H1 (cell line): ENCODE measurements around the gene MCF2L. TPM values are rescaled to one million over a fixed set of nuclear protein-coding genes. Genes with fewer than 3 reads are reported as not detected.

Source experiments
- CTCF ChIA-PET: fragments of 300-600 bp; sonication (Branson Sonifier 250); formaldehyde crosslinking; loops from one replicate; lab custom pipeline; 2021; ENCODE audit not compliant: partially characterized antibody; lab: Charles Lee
- POLR2A ChIA-PET: fragments of 300-600 bp; sonication (Branson Sonifier 250); formaldehyde crosslinking; loops from one replicate; lab custom pipeline; 2021; ENCODE audit warnings: inconsistent platforms; ENCODE audit not compliant: partially characterized antibody; lab: Charles Lee
- DNase-seq, 2 experiments: peaks; one replicate each; pipeline versions ENCODE4 v3.0.0 to v3.0.0-alpha.2; 2010 to 2022; ENCODE audit warnings: low spot score in 2 of 2, low read depth in 1 of 2, mixed read lengths in 1 of 2
- FAIRE-seq: peaks from 2 replicates; lab custom pipeline; 2011; peaks lifted over from hg19 to GRCh38; lab: Jason Lieb, UNC
- H2AFZ ChIP-seq: 2 replicates; pipeline ENCODE4 v1.8.1; 2012; ENCODE audit warnings: low read length, inconsistent platforms
- H2AK5ac ChIP-seq: 2 replicates; pipeline ENCODE4 v1.6.1; 2013; ENCODE audit warnings: low read depth, low read length
- H2BK120ac ChIP-seq: replicated peaks from 2 replicates; pipeline ENCODE3; 2013; ENCODE audit warnings: low read depth, low read length, inconsistent platforms
- H2BK12ac ChIP-seq: 2 replicates; pipeline ENCODE4 v1.6.1; 2013; ENCODE audit warnings: low read depth, low read length
- H2BK15ac ChIP-seq: 2 replicates; pipeline ENCODE4 v1.6.1; 2013; ENCODE audit warnings: low read length
- H2BK20ac ChIP-seq: 2 replicates; pipeline ENCODE4 v1.6.1; 2013; ENCODE audit warnings: low read length
- H2BK5ac ChIP-seq: 2 replicates; pipeline ENCODE4 v1.6.1; 2013; ENCODE audit warnings: low read depth, low read length
- H3K14ac ChIP-seq: 2 replicates; pipeline ENCODE4 v1.6.1; 2013; ENCODE audit warnings: inconsistent platforms; ENCODE audit not compliant: insufficient read length
- H3K18ac ChIP-seq: 2 replicates; pipeline ENCODE4 v1.6.1; 2013; ENCODE audit warnings: low read length; ENCODE audit errors: extremely low read depth
- H3K23ac ChIP-seq: 2 replicates; pipeline ENCODE4 v1.6.1; 2013; ENCODE audit warnings: inconsistent platforms; ENCODE audit not compliant: insufficient read length
- H3K23me2 ChIP-seq: 2 replicates; pipeline ENCODE4 v1.6.1; 2013; ENCODE audit warnings: low read depth, low read length
- H3K27ac ChIP-seq: 2 replicates; pipeline ENCODE4 v1.6.1; 2011; ENCODE audit warnings: low read depth, low read length, inconsistent platforms
- H3K27me3 ChIP-seq, 4 experiments: replicated peaks in 1 of 4; 1 replicate in 1 of 4; 2 replicates in 3 of 4; pipeline versions ENCODE4 v1.6.1 to v1.8.1; 2011 to 2013; ENCODE audit warnings: low read length in 3 of 4, mild to moderate bottlenecking in 3 of 4, inconsistent platforms in 2 of 4, mixed read lengths in 2 of 4, moderate library complexity in 1 of 4; ENCODE audit not compliant: control insufficient read depth in 3 of 4, insufficient read depth in 3 of 4; ENCODE audit errors: extremely low read depth in 1 of 4
- H3K36me3 ChIP-seq, 4 experiments: 2 replicates each; pipeline versions ENCODE4 v1.6.1 to v1.8.1; 2011 to 2013; ENCODE audit warnings: mild to moderate bottlenecking in 4 of 4, low read length in 3 of 4, moderate library complexity in 2 of 4, control low read depth in 1 of 4, inconsistent platforms in 1 of 4; ENCODE audit not compliant: insufficient read depth in 4 of 4, control insufficient read depth in 2 of 4
- H3K4ac ChIP-seq: replicated peaks from 2 replicates; pipeline ENCODE3; 2013; ENCODE audit warnings: low read length, low read depth, mixed read lengths, inconsistent platforms; ENCODE audit not compliant: insufficient read length
- H3K4me1 ChIP-seq, 4 experiments: replicated peaks in 1 of 4; 1 replicate in 1 of 4; 2 replicates in 3 of 4; pipeline versions ENCODE4 v1.6.1 to v1.8.1; 2011 to 2013; ENCODE audit warnings: low read length in 3 of 4, inconsistent platforms in 2 of 4, mixed read lengths in 1 of 4; ENCODE audit not compliant: insufficient read depth in 4 of 4, control insufficient read depth in 3 of 4
- H3K4me2 ChIP-seq, 2 experiments: 2 replicates each; pipeline versions ENCODE4 v1.6.1 to v1.8.1; 2011 to 2013; ENCODE audit warnings: low read depth in 2 of 2, low read length in 2 of 2, control low read depth in 1 of 2, inconsistent platforms in 1 of 2, mild to moderate bottlenecking in 1 of 2; ENCODE audit not compliant: insufficient read depth in 1 of 2
- H3K4me3 ChIP-seq, 4 experiments: fragments of 200-600, 300-600 bp in 1 of 4; sonication (generic), shearing (Covaris generic), sonication (Bioruptor Twin) in 1 of 4; 2 replicates each; pipeline versions ENCODE4 v1.5.1 to v1.8.1; 2011 to 2016; ENCODE audit warnings: low read length in 4 of 4, low read depth in 3 of 4, control low read depth in 2 of 4, inconsistent platforms in 2 of 4, mild to moderate bottlenecking in 2 of 4, mixed read lengths in 1 of 4, moderate library complexity in 1 of 4; ENCODE audit not compliant: insufficient read depth in 2 of 4; ENCODE audit errors: extremely low read depth in 1 of 4
- H3K56ac ChIP-seq: replicated peaks from 2 replicates; pipeline ENCODE3; 2013; ENCODE audit warnings: low read depth, mild to moderate bottlenecking, mixed read lengths, low read length, inconsistent platforms; ENCODE audit not compliant: insufficient read length
- H3K79me1 ChIP-seq: 2 replicates; pipeline ENCODE4 v1.6.1; 2013; ENCODE audit warnings: low read depth, low read length, control low read depth
- H3K79me2 ChIP-seq, 2 experiments: 2 replicates each; pipeline versions ENCODE4 v1.6.1 to v1.8.1; 2012 to 2013; ENCODE audit warnings: low read length in 2 of 2, mild to moderate bottlenecking in 2 of 2, inconsistent platforms in 1 of 2; ENCODE audit not compliant: insufficient read depth in 2 of 2, control insufficient read depth in 1 of 2
- H3K9ac ChIP-seq, 4 experiments: replicated peaks in 1 of 4; 1 replicate in 1 of 4; 2 replicates in 3 of 4; pipeline versions ENCODE4 v1.6.1 to v1.8.1; 2011 to 2013; ENCODE audit warnings: low read depth in 3 of 4, low read length in 3 of 4, control low read depth in 2 of 4, mild to moderate bottlenecking in 2 of 4, moderate library complexity in 2 of 4, inconsistent platforms in 1 of 4; ENCODE audit errors: extremely low read depth in 1 of 4
- H3K9me3 ChIP-seq, 2 experiments: 2 replicates each; pipeline versions ENCODE4 v1.6.1 to v1.8.1; 2012 to 2013; ENCODE audit warnings: mild to moderate bottlenecking in 2 of 2, moderate library complexity in 2 of 2, control low read depth in 1 of 2, inconsistent platforms in 1 of 2, low read depth in 1 of 2, low read length in 1 of 2, mixed read lengths in 1 of 2; ENCODE audit not compliant: insufficient read depth in 2 of 2
- H4K20me1 ChIP-seq, 2 experiments: replicated peaks in 1 of 2; 2 replicates each; pipeline versions ENCODE3 to v1.8.1; 2011 to 2013; ENCODE audit warnings: inconsistent platforms in 2 of 2, low read length in 2 of 2, mild to moderate bottlenecking in 1 of 2; ENCODE audit not compliant: insufficient read depth in 2 of 2, control insufficient read depth in 1 of 2
- H4K5ac ChIP-seq: 2 replicates; pipeline ENCODE4 v1.6.1; 2013; ENCODE audit warnings: low read length, low read depth, mixed read lengths, inconsistent platforms; ENCODE audit not compliant: insufficient read length
- H4K8ac ChIP-seq: 2 replicates; pipeline ENCODE4 v1.8.0; 2013; ENCODE audit warnings: mild to moderate bottlenecking, moderate library complexity, low read length, inconsistent platforms; ENCODE audit not compliant: insufficient read depth; ENCODE audit errors: extremely low read depth
- H4K91ac ChIP-seq: replicated peaks from 2 replicates; pipeline ENCODE3; 2013; ENCODE audit warnings: low read length, mixed read lengths, inconsistent platforms; ENCODE audit not compliant: insufficient read length
- BACH1 ChIP-seq: IDR thresholded peaks from 2 replicates; pipeline ENCODE4 v1.6.1; 2012; ENCODE audit warnings: low read length, improper control_type of control experiment
- CBX8 ChIP-seq: fragments of 300-800, 300-1000 bp; sonication (generic); IDR thresholded peaks from 2 replicates; pipeline ENCODE4 v1.7.1; 2016; ENCODE audit warnings: low read depth, low read length, borderline replicate concordance
- CEBPB ChIP-seq: IDR thresholded peaks from 2 replicates; pipeline ENCODE4 v1.6.1; 2012; ENCODE audit warnings: low read depth, low read length
- EGR1 ChIP-seq: IDR thresholded peaks from 2 replicates; pipeline ENCODE4 v1.6.1; 2011; ENCODE audit warnings: low read depth, low read length, borderline replicate concordance
- GABPA ChIP-seq: IDR thresholded peaks from 2 replicates; pipeline ENCODE4 v1.6.1; 2011; ENCODE audit warnings: mild to moderate bottlenecking, low read length, moderate library complexity, borderline replicate concordance; ENCODE audit not compliant: insufficient read depth
- KDM5A ChIP-seq: fragments of 200-600 bp; IDR thresholded peaks from 2 replicates; pipeline ENCODE4 v1.7.1; 2012; ENCODE audit warnings: mild to moderate bottlenecking, low read length, inconsistent platforms, mixed read lengths
- MAFK ChIP-seq: IDR thresholded peaks from 2 replicates; pipeline ENCODE4 v1.6.1; 2012; ENCODE audit warnings: low read depth, mild to moderate bottlenecking, improper control_type of control experiment, low read length
- NRF1 ChIP-seq: IDR thresholded peaks from 2 replicates; pipeline ENCODE4 v1.6.1; 2011; ENCODE audit warnings: mild to moderate bottlenecking, low read depth, low read length, improper control_type of control experiment
- POLR2AphosphoS5 ChIP-seq: IDR thresholded peaks from 2 replicates; pipeline ENCODE4 v1.6.1; 2011; ENCODE audit warnings: low read depth, low read length
- RNF2 ChIP-seq: fragments of 200-900, 300-1000 bp; sonication (generic); IDR thresholded peaks from 2 replicates; pipeline ENCODE4 v1.7.1; 2016; ENCODE audit warnings: borderline replicate concordance, low read depth, mild to moderate bottlenecking, antibody characterized with exemption, low read length; ENCODE audit not compliant: poor library complexity, severe bottlenecking; ENCODE audit errors: missing control alignments
- SIX5 ChIP-seq: IDR thresholded peaks from 2 replicates; pipeline ENCODE4 v1.6.1; 2011; ENCODE audit warnings: mild to moderate bottlenecking, low read depth, low read length
- SP1 ChIP-seq: IDR thresholded peaks from 2 replicates; pipeline ENCODE4 v1.6.1; 2011; ENCODE audit warnings: low read depth, low read length
- SRF ChIP-seq: IDR thresholded peaks from 2 replicates; pipeline ENCODE4 v1.6.1; 2011; ENCODE audit warnings: mild to moderate bottlenecking, low read depth, low read length, moderate library complexity
- TBP ChIP-seq: IDR thresholded peaks from 2 replicates; pipeline ENCODE4 v1.6.1; 2011; ENCODE audit warnings: low read depth, low read length, improper control_type of control experiment
- YY1 ChIP-seq: IDR thresholded peaks from 2 replicates; pipeline ENCODE4 v1.6.1; 2011; ENCODE audit warnings: low read depth, mild to moderate bottlenecking, low read length
- WGBS, 2 experiments: shearing (Covaris generic) in 1 of 2; methylation state at CpG; one replicate each; pipeline versions ENCODE4 v1.1.6 to v1.1.7; 2013 to 2015; ENCODE audit warnings: low lambda C conversion rate in 2 of 2, mixed read lengths in 2 of 2, inconsistent platforms in 1 of 2, low coverage in 1 of 2, missing lambda C conversion rate in 1 of 2; ENCODE audit not compliant: insufficient replicate concordance in 2 of 2, insufficient coverage in 1 of 2, insufficient read length in 1 of 2; ENCODE audit errors: extremely low coverage in 1 of 2, missing lambda C conversion rate in 1 of 2; 5-methylcytosine and 5-hydroxymethylcytosine counted together
- polyA plus RNA-seq, 7 experiments: library from polyadenylated mRNA; depleted of rRNA in 3 of 7; stranded (reverse) in 5 of 7; unstranded in 2 of 7; fragments of >200 nt in 5 of 7; fragments of 200-250 nt in 2 of 7; gene quantifications; 1 replicate in 5 of 7; 2 replicates in 1 of 7; 4 replicates in 1 of 7; pipeline versions ENCODE4 v1.2.1 to v1.2.3, GENCODE V29; 2011 to 2013; ENCODE audit warnings: missing spikeins in 2 of 7, mixed read lengths in 2 of 7
- total RNA-seq: library from RNA; stranded (reverse); fragmentation: NEBNext Ultra II Directional; extraction: Animal tissue kit (Norgen Biotek cat#: 25700); gene quantifications from 2 replicates; pipeline ENCODE4 v1.2.1, GENCODE V29; 2021

MCF2L gene
- total and polyA plus RNA-seq, 2 of the 8 experiments (the other 6 are each of a cell fraction or from before 2014, with no cell fraction given) = 10.1 to 24.4 TPM

GRCh38 chr13:113059891-113060290 lies 90.9 kb downstream of the MCF2L start:
- ChIA-PET POLR2A (interaction anchor here (1.0 to 1.1 kb wide), 2 partner anchors 9 to 30 kb away, joined by 3 to 4 read pairs; no protein-coding TSS in a partner anchor), CTCF (interaction anchor here (0.5 to 4.9 kb wide), 11 partner anchors 10 to 562 kb away, joined by 3 to 20 read pairs (median 5); no protein-coding TSS in a partner anchor)
- Histone ChIP-seq H3K27me3 (no peaks in the 10 kb centered on the region), H3K4me2 (no peak overlapping the region), H4K5ac (no peak overlapping the region), H3K4ac (no peak overlapping the region), H3K79me1 (no peaks in the 10 kb centered on the region), H3K23ac (no peak overlapping the region), H2BK5ac (no peak overlapping the region), H2BK120ac (no peak overlapping the region), H2AK5ac (no peak overlapping the region), H4K91ac (no peak overlapping the region), H2AFZ (no peak overlapping the region), H2BK15ac (no peak overlapping the region), H2BK12ac (no peak overlapping the region), H4K8ac (no peak overlapping the region), H3K4me3 (no peak overlapping the region), H3K36me3 (no peaks in the 10 kb centered on the region), H3K18ac (no peak overlapping the region; the same call in 1 of the 2 replicates), H3K56ac (no peak overlapping the region), H3K23me2 (peaks cover 16% of the 10 kb centered on the region; the same call in 1 of the 2 replicates), H3K27ac (no peak overlapping the region), H4K20me1 (peaks cover 0 to 3% of the 10 kb centered on the region in 2 experiments), H3K9ac (no peak overlapping the region), H3K79me2 (no peaks in the 10 kb centered on the region), H2BK20ac (no peak overlapping the region), H3K9me3 (peaks cover 0 to 8% of the 10 kb centered on the region in 2 experiments; a peak in 1 of 4 replicates), H3K14ac (no peak overlapping the region), H3K4me1 (peaks cover 0 to 6% (median 2%) of the 10 kb centered on the region in 4 experiments; a peak in 2 of 7 replicates)
- 85% methylated on average over 15 of the region's 15 CpGs; no CpG with 5 or more reads in 1 of the 2 experiments for WGBS, 2 experiments
- FAIRE-seq = no peak
- DNase-seq = no peak
- TF ChIP-seq BACH1 (no peak), NRF1 (no peak), MAFK (no peak), EGR1 (no peak), RNF2 (no peak), KDM5A (no peak), SRF (no peak), SIX5 (no peak), YY1 (no peak), SP1 (no peak), CBX8 (no peak), TBP (no peak), CEBPB (no peak), POLR2AphosphoS5 (no peak), GABPA (no peak)
